Neural cell (in vitro differentiated cells): ENCODE measurements around the gene STXBP5. TPM values are rescaled to one million over a fixed set of nuclear protein-coding genes. Genes with fewer than 3 reads are reported as not detected.

ENCODE experiments used
- H2AFZ ChIP-seq: fragments of 200-600, 300-800 bp; sonication (generic), shearing (Covaris generic); 2 replicates; pipeline ENCODE4 v1.6.0; 2014; ENCODE audit warnings: low read depth, mild to moderate bottlenecking, antibody characterized with exemption, low read length, moderate library complexity
- H3F3A ChIP-seq: fragments of 200-600 bp; shearing (Covaris generic); 2 replicates; pipeline ENCODE4 v1.6.1; 2016; ENCODE audit warnings: mild to moderate bottlenecking, moderate library complexity, mixed read lengths, antibody characterized with exemption, low read length; ENCODE audit not compliant: insufficient read depth, poor library complexity, severe bottlenecking
- H3K27ac ChIP-seq: fragments of 200-600, 300-800 bp; sonication (generic), shearing (Covaris generic); 2 replicates; pipeline ENCODE4 v1.5.1; 2014; ENCODE audit warnings: mild to moderate bottlenecking, low read length, moderate library complexity
- H3K27me3 ChIP-seq: fragments of 300-800, 200-600 bp; sonication (generic), shearing (Covaris generic); 2 replicates; pipeline ENCODE4 v1.6.0; 2014; ENCODE audit warnings: mild to moderate bottlenecking, low read depth, low read length, moderate library complexity; ENCODE audit not compliant: insufficient read depth
- H3K36me3 ChIP-seq: fragments of 300-800, 200-600 bp; sonication (generic), shearing (Covaris generic); 2 replicates; pipeline ENCODE4 v1.5.1; 2014; ENCODE audit warnings: mild to moderate bottlenecking, antibody characterized with exemption, low read length, moderate library complexity; ENCODE audit not compliant: insufficient read depth
- H3K4me2 ChIP-seq: fragments of 300-800, 200-600 bp; sonication (generic), shearing (Covaris generic); 2 replicates; pipeline ENCODE4 v1.6.0; 2014; ENCODE audit warnings: mild to moderate bottlenecking, low read length
- H3K4me3 ChIP-seq: fragments of 300-800, 200-600 bp; sonication (generic), shearing (Covaris generic); 2 replicates; pipeline ENCODE4 v1.5.1; 2014; ENCODE audit warnings: mild to moderate bottlenecking, low read length, moderate library complexity
- H3K79me2 ChIP-seq: fragments of 200-600 bp; shearing (Covaris generic); replicated peaks from 2 replicates; pipeline ENCODE4 v1.6.0; 2014; ENCODE audit warnings: mild to moderate bottlenecking, low read length, moderate library complexity; ENCODE audit not compliant: insufficient read depth
- H3K9ac ChIP-seq: fragments of 300-800, 200-600 bp; sonication (generic), shearing (Covaris generic); 2 replicates; pipeline ENCODE4 v1.6.1; 2016; ENCODE audit warnings: mild to moderate bottlenecking, low read length, mixed read lengths
- H3K9me2 ChIP-seq: fragments of 200-600 bp; shearing (Covaris generic); 2 replicates; pipeline ENCODE4 v1.6.1; 2016; ENCODE audit warnings: mild to moderate bottlenecking, low read length, mixed read lengths; ENCODE audit not compliant: insufficient read depth
- H3K9me3 ChIP-seq: fragments of 200-600, 300-800 bp; sonication (generic), shearing (Covaris generic); 2 replicates; pipeline ENCODE4 v1.6.1; 2016; ENCODE audit warnings: mild to moderate bottlenecking, mixed run types, low read length, moderate library complexity, mixed read lengths
- H4K20me1 ChIP-seq: fragments of 200-600 bp; shearing (Covaris generic); 2 replicates; pipeline ENCODE4 v1.6.1; 2016; ENCODE audit warnings: mild to moderate bottlenecking, mixed run types; ENCODE audit not compliant: insufficient read depth
- EP300 ChIP-seq: fragments of 450-650 bp; conservative IDR thresholded peaks from 2 replicates; pipeline ENCODE4 v1.6.1; 2014; ENCODE audit warnings: antibody characterized with exemption, mild to moderate bottlenecking, moderate library complexity; ENCODE audit not compliant: poor library complexity, severe bottlenecking
- EZH2 ChIP-seq: fragments of 200-600, 300-800 bp; shearing (Covaris generic), sonication (generic); IDR thresholded peaks from 2 replicates; pipeline ENCODE4 v1.6.1; 2014; ENCODE audit warnings: antibody characterized with exemption, low read length, borderline replicate concordance, mild to moderate bottlenecking; ENCODE audit not compliant: insufficient read depth, poor library complexity, severe bottlenecking
- MXI1 ChIP-seq: fragments of 450-650 bp; conservative IDR thresholded peaks from 2 replicates; pipeline ENCODE4 v1.6.1; 2014; ENCODE audit warnings: antibody characterized with exemption, mild to moderate bottlenecking; ENCODE audit not compliant: poor library complexity, severe bottlenecking
- POLR2AphosphoS5 ChIP-seq: IDR thresholded peaks from 2 replicates; pipeline ENCODE4 v1.6.1; 2012
- RAD21 ChIP-seq: fragments of 450-650 bp; conservative IDR thresholded peaks from 2 replicates; pipeline ENCODE4 v1.6.1; 2014; ENCODE audit warnings: antibody characterized with exemption, mild to moderate bottlenecking, moderate library complexity
- SMC3 ChIP-seq: fragments of 450-650 bp; conservative IDR thresholded peaks from 2 replicates; pipeline ENCODE4 v1.6.1; 2014; ENCODE audit warnings: antibody characterized with exemption, mild to moderate bottlenecking, moderate library complexity; ENCODE audit not compliant: poor library complexity
- TAF1 ChIP-seq: IDR thresholded peaks from 2 replicates; pipeline ENCODE4 v1.6.1; 2012; ENCODE audit warnings: low read depth
- polyA plus RNA-seq: library from polyadenylated mRNA; depleted of rRNA; stranded (reverse); fragments of >200 nt; gene quantifications from 2 replicates; pipeline ENCODE4 v1.2.3, GENCODE V29; 2014
- TF ChIP-seq, protein P1 (sequence below): IDR thresholded peaks from 2 replicates; pipeline ENCODE4 v1.6.1; 2012; ENCODE audit warnings: borderline replicate concordance
- TF ChIP-seq, protein P2 (sequence below): fragments of 450-650 bp; IDR thresholded peaks from 2 replicates; pipeline ENCODE4 v1.5.1; 2014; ENCODE audit warnings: antibody characterized with exemption, mild to moderate bottlenecking, moderate library complexity; ENCODE audit not compliant: poor library complexity, severe bottlenecking

STXBP5 gene
- polyA plus RNA-seq, 1 donor from 2014 or later: 56.4 TPM

DNA sequence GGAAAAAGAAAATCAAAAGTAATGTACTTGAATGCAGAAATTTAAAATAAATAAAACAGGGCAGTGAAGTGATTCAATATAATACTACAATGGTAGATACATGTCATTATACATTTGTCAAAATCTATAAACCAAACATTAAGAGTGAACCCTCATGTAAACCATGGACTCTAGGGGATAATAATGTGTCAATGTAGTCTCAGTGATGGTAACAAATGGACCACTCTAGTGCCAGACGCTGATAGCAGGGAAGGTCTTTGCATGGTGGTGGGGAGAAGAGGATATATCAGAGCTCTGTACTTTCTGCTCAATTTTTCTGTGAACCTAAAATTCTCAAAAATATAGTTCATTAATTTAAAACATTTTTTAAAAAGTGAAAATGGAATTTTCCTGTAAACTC, 19.8 kb upstream of the STXBP5 start:
- Histone ChIP-seq H3K9me2 (no peaks in the 10 kb centered on the region), H4K20me1 (no peaks in the 10 kb centered on the region), H3K36me3 (no peaks in the 10 kb centered on the region), H3K9ac (no peak overlapping the region), H3K79me2 (no peaks in the 10 kb centered on the region), H3K4me3 (no peak overlapping the region), H3K27me3 (no peaks in the 10 kb centered on the region), H3K4me2 (no peak overlapping the region), H2AFZ (no peak overlapping the region), H3K9me3 (no peaks in the 10 kb centered on the region), H3F3A (no peaks in the 10 kb centered on the region), H3K27ac (no peak overlapping the region)
- TF ChIP-seq POLR2AphosphoS5 (no peak), TAF1 (no peak), RAD21 (no peak), EZH2 (no peak), EP300 (no peak), SMC3 (no peak), MXI1 (no peak)
- TF ChIP-seq, protein P1, sequence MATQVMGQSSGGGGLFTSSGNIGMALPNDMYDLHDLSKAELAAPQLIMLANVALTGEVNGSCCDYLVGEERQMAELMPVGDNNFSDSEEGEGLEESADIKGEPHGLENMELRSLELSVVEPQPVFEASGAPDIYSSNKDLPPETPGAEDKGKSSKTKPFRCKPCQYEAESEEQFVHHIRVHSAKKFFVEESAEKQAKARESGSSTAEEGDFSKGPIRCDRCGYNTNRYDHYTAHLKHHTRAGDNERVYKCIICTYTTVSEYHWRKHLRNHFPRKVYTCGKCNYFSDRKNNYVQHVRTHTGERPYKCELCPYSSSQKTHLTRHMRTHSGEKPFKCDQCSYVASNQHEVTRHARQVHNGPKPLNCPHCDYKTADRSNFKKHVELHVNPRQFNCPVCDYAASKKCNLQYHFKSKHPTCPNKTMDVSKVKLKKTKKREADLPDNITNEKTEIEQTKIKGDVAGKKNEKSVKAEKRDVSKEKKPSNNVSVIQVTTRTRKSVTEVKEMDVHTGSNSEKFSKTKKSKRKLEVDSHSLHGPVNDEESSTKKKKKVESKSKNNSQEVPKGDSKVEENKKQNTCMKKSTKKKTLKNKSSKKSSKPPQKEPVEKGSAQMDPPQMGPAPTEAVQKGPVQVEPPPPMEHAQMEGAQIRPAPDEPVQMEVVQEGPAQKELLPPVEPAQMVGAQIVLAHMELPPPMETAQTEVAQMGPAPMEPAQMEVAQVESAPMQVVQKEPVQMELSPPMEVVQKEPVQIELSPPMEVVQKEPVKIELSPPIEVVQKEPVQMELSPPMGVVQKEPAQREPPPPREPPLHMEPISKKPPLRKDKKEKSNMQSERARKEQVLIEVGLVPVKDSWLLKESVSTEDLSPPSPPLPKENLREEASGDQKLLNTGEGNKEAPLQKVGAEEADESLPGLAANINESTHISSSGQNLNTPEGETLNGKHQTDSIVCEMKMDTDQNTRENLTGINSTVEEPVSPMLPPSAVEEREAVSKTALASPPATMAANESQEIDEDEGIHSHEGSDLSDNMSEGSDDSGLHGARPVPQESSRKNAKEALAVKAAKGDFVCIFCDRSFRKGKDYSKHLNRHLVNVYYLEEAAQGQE: no peak
- TF ChIP-seq, protein P2, sequence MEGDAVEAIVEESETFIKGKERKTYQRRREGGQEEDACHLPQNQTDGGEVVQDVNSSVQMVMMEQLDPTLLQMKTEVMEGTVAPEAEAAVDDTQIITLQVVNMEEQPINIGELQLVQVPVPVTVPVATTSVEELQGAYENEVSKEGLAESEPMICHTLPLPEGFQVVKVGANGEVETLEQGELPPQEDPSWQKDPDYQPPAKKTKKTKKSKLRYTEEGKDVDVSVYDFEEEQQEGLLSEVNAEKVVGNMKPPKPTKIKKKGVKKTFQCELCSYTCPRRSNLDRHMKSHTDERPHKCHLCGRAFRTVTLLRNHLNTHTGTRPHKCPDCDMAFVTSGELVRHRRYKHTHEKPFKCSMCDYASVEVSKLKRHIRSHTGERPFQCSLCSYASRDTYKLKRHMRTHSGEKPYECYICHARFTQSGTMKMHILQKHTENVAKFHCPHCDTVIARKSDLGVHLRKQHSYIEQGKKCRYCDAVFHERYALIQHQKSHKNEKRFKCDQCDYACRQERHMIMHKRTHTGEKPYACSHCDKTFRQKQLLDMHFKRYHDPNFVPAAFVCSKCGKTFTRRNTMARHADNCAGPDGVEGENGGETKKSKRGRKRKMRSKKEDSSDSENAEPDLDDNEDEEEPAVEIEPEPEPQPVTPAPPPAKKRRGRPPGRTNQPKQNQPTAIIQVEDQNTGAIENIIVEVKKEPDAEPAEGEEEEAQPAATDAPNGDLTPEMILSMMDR: no peak

DNA sequence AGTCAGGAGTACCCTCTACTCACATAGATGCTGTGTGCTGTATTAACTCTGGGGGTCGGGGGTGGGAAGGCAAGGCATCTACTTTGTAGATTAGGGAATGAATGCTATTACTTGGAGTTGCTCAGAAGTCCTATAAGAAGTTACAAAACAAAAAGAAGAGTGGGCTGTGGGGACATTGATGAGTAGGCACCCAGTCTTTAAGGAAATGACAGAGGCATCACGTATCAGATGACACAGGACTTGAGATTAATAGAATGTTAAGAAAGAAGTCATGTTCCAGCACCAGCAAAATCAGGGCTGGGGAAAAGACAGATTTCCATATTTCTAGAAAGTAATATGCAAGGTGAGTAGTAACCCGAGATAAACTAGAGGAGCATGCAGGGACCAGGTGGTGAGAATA, 19.0 kb upstream of the STXBP5 start:
- no peaks in the 10 kb centered on the region for H4K20me1 ChIP-seq
- no peaks in the 10 kb centered on the region for H3K79me2 ChIP-seq
- H3F3A ChIP-seq: no peaks in the 10 kb centered on the region
- H3K36me3 ChIP-seq: no peaks in the 10 kb centered on the region
- H3K9ac ChIP-seq: no peak overlapping the region
- no peaks in the 10 kb centered on the region for H3K9me2 ChIP-seq
- no peak overlapping the region for H3K4me2 ChIP-seq
- H3K27me3 ChIP-seq: no peaks in the 10 kb centered on the region
- TF ChIP-seq POLR2AphosphoS5 (no peak), MXI1 (no peak)
- TF ChIP-seq, protein P2: no peak
- no peak overlapping the region for H3K27ac ChIP-seq
- no peak overlapping the region for H3K4me3 ChIP-seq
- no peak overlapping the region for H2AFZ ChIP-seq
- no peaks in the 10 kb centered on the region for H3K9me3 ChIP-seq
